ENCODE results near the gene ZFP69B. TPM values are rescaled to one million over a fixed set of nuclear protein-coding genes. Genes with fewer than 3 reads are reported as not detected.

ZFP69B gene
- total and polyA plus RNA-seq, 2 of the 4 experiments (the other 2 are of a cell fraction) = 3.1 to 6.8 TPM

GRCh38 chr1:40508375-40509341 is 58.4 kb downstream of the ZFP69B start, which contains the start of gene EXO5:
Gene EXO5 (plus strand): TSS chr1:40508767. CDS start chr1:40514545, 5,778 bp downstream.
- Histone ChIP-seq H3K9me3 (ENCODE audit: control insufficient read depth, insufficient read depth, low read length) (peaks cover 16% of the 10 kb centered on the region), H3K4ac (ENCODE audit: low read depth, low read length) (peak within 1 kb of the TSS; percentile 98), H4K8ac (ENCODE audit: low read depth in 2 of 2, low read length in 2 of 2) (peak within 1 kb of the TSS; percentile 92 to 99), H3K56ac (ENCODE audit: extremely low read depth, insufficient read depth, low read length) (peak within 1 kb of the TSS; percentile 80), H3K18ac (ENCODE audit: low read depth, low read length) (peak within 1 kb of the TSS; percentile 95), H3K23ac (ENCODE audit: low read depth, low read length) (peak within 1 kb of the TSS; percentile 100), H3K14ac (replicated peaks; ENCODE audit: low read depth, low read length) (peak within 1 kb of the TSS; percentile 99), H3K9ac (ENCODE audit: low read depth, low read length) (peak within 1 kb of the TSS; percentile 91), H2BK5ac (ENCODE audit: low read depth, low read length, poor library complexity, severe bottlenecking) (peak within 1 kb of the TSS; percentile 61), H2AK9ac (replicated peaks; ENCODE audit: low read depth, low read length, poor library complexity) (peak within 1 kb of the TSS; percentile 87), H3K4me2 (ENCODE audit: low read depth, low read length) (peak within 1 kb of the TSS; percentile 95), H3K27ac (ENCODE audit: insufficient read depth, low read length) (peak within 1 kb of the TSS; percentile 79), H2AFZ (replicated peaks; ENCODE audit: low read length, poor library complexity) (peak within 1 kb of the TSS; percentile 98), H3K79me1 (ENCODE audit: low read depth in 1 of 2, low read length in 2 of 2) (peaks cover 15 to 22% of the 10 kb centered on the region in 2 experiments), H4K5ac (ENCODE audit: low read depth, low read length) (peak within 1 kb of the TSS; percentile 99), H3K36me3 (ENCODE audit: control insufficient read depth, insufficient read depth, low read length) (no peaks in the 10 kb centered on the region; the same call in 1 of the 2 replicates), H2AK5ac (ENCODE audit: low read depth, low read length) (0 out of 2 replicates have a peak within 1 kb of the TSS, but pooled peaks have one; percentile 13), H3K27me3 (ENCODE audit: control insufficient read depth, insufficient read depth, low read length) (no peaks in the 10 kb centered on the region), H4K91ac (ENCODE audit: insufficient read depth, low read depth, low read length) (peak within 1 kb of the TSS; percentile 76), H3K4me3 (ENCODE audit: insufficient read depth, low read depth, low read length) (peak within 1 kb of the TSS; percentile 94), H2BK120ac (ENCODE audit: low read depth, low read length) (peak within 1 kb of the TSS; percentile 71), H3K9me1 (ENCODE audit: insufficient read depth, low read length) (no peaks in the 10 kb centered on the region), H2BK20ac (ENCODE audit: low read depth, low read length) (no peak within 1 kb of the TSS), H4K20me1 (ENCODE audit: insufficient read depth, low read length) (no peaks in the 10 kb centered on the region), H3K4me1 (ENCODE audit: control insufficient read depth, insufficient read depth, low read length) (0 out of 2 replicates have a peak, but pooled peaks cover 3% of the 10 kb centered on the region), H2BK15ac (ENCODE audit: low read depth, low read length) (0 out of 3 replicates have a peak within 1 kb of the TSS, but pooled peaks have one; percentile 9)
- DNase-seq (peak; percentile 69), ATAC-seq (ENCODE audit: low read depth) (peak; percentile 100)
- TSS peak; percentile 63 for BruUV-seq (replicated peaks)
- TF ChIP-seq POLR2A (IDR thresholded peaks at IDR 0.05; ENCODE audit: low read depth, low read length) = peak; percentile 51
- TF ChIP-seq, protein P1, sequence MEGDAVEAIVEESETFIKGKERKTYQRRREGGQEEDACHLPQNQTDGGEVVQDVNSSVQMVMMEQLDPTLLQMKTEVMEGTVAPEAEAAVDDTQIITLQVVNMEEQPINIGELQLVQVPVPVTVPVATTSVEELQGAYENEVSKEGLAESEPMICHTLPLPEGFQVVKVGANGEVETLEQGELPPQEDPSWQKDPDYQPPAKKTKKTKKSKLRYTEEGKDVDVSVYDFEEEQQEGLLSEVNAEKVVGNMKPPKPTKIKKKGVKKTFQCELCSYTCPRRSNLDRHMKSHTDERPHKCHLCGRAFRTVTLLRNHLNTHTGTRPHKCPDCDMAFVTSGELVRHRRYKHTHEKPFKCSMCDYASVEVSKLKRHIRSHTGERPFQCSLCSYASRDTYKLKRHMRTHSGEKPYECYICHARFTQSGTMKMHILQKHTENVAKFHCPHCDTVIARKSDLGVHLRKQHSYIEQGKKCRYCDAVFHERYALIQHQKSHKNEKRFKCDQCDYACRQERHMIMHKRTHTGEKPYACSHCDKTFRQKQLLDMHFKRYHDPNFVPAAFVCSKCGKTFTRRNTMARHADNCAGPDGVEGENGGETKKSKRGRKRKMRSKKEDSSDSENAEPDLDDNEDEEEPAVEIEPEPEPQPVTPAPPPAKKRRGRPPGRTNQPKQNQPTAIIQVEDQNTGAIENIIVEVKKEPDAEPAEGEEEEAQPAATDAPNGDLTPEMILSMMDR (conservative IDR thresholded peaks at IDR 0.05; ENCODE audit: low read depth, low read length) = no peak
- dilution Hi-C loops (cut with HindIII; ENCODE audit: low sequenced_read_pairs, unreplicated experiment) (no loop called here), intact Hi-C loops (cut with micrococcal nuclease) (no loop called here), in situ Hi-C loops (cut with MboI; ENCODE audit: low sequenced_read_pairs) (no loop called here)
- CTCF ChIA-PET = no interaction called here
- POLR2A ChIA-PET (ENCODE audit: unreplicated experiment) = interaction anchor here (0.5 kb wide), 1 partner anchor 416 kb away, joined by 6 read pairs; no protein-coding TSS in a partner anchor
- WGBS, 2 experiments (ENCODE audit: extremely low coverage in 2 of 2, insufficient read length in 1 of 2) = 2% methylated on average over 48 of the region's 76 CpGs; no CpG with 5 or more reads in 1 of the 2 experiments

Other genes starting within 250 kb of the ZFP69B start
- not detected in 2 replicates for gene TMCO2, start 202.5 kb upstream of the ZFP69B start, total RNA-seq (2012; rRNA removed)
- gene TMCO2, start 202.5 kb upstream of the ZFP69B start, polyA plus RNA-seq (2012; rRNA removed) = not detected in 2 replicates
- 28.9 and 90.8 TPM in 2 replicates for gene ZMPSTE24, start 192.2 kb upstream of the ZFP69B start, total RNA-seq (2012; rRNA removed)
- gene ZMPSTE24, start 192.2 kb upstream of the ZFP69B start, polyA plus RNA-seq (2012; rRNA removed) = 17.7 and 21.0 TPM in 2 replicates
- gene COL9A2, start 133.2 kb upstream of the ZFP69B start, total RNA-seq (2012; rRNA removed) = 0.56 and 0.90 TPM in 2 replicates
- 1.3 and 1.6 TPM in 2 replicates for gene COL9A2, start 133.2 kb upstream of the ZFP69B start, polyA plus RNA-seq (2012; rRNA removed)
- gene SMAP2, start 76.7 kb upstream of the ZFP69B start, total RNA-seq (2012; rRNA removed) = 30.1 and 33.6 TPM in 2 replicates
- 29.1 and 31.0 TPM in 2 replicates for gene SMAP2, start 76.7 kb upstream of the ZFP69B start, polyA plus RNA-seq (2012; rRNA removed)
- gene ZFP69, start 26.8 kb downstream of the ZFP69B start, total RNA-seq (2012; rRNA removed) = 1.6 and 2.5 TPM in 2 replicates
- gene ZFP69, start 26.8 kb downstream of the ZFP69B start, polyA plus RNA-seq (2012; rRNA removed) = 1.2 TPM in 2 replicates
- 11.1 and 13.1 TPM in 2 replicates for gene EXO5, start 58.3 kb downstream of the ZFP69B start, total RNA-seq (2012; rRNA removed)
- 6.5 and 7.8 TPM in 2 replicates for gene EXO5, start 58.3 kb downstream of the ZFP69B start, polyA plus RNA-seq (2012; rRNA removed)
- 4.1 and 5.0 TPM in 2 replicates for gene ZNF684, start 81.2 kb downstream of the ZFP69B start, total RNA-seq (2012; rRNA removed)
- gene ZNF684, start 81.2 kb downstream of the ZFP69B start, polyA plus RNA-seq (2012; rRNA removed) = 1.4 and 1.8 TPM in 2 replicates
- 0.28 and 0.36 TPM in 2 replicates for gene RIMS3, start 215.2 kb downstream of the ZFP69B start, total RNA-seq (2012; rRNA removed)
- gene RIMS3, start 215.2 kb downstream of the ZFP69B start, polyA plus RNA-seq (2012; rRNA removed) = 0.10 and 0.22 TPM in 2 replicates
- gene NFYC, start 241.2 kb downstream of the ZFP69B start, total RNA-seq (2012; rRNA removed) = 43.3 and 45.2 TPM in 2 replicates
- gene NFYC, start 241.2 kb downstream of the ZFP69B start, polyA plus RNA-seq (2012; rRNA removed) = 62.2 and 74.6 TPM in 2 replicates